Muscle layer of duodenum (tissue), 2 donors: ENCODE measurements around the gene RAB36.

Experiments
- H3K27ac ChIP-seq: one replicate; pipeline ENCODE4 v1.7.0; 2013; ENCODE audit warnings: mild to moderate bottlenecking, low read length
- H3K27me3 ChIP-seq: one replicate; pipeline ENCODE4 v1.7.0; 2013; ENCODE audit warnings: low read depth, mild to moderate bottlenecking, control low read depth, low read length
- H3K36me3 ChIP-seq, 2 donors: one replicate each; pipeline ENCODE4 v1.7.0; 2013; ENCODE audit warnings: low read length in 2 of 2, control low read depth in 1 of 2, mild to moderate bottlenecking in 1 of 2; ENCODE audit not compliant: insufficient read depth in 2 of 2, control insufficient read depth in 1 of 2
- H3K4me1 ChIP-seq, 2 donors: one replicate each; pipeline ENCODE4 v1.7.0; 2013; ENCODE audit warnings: low read length in 2 of 2, mild to moderate bottlenecking in 2 of 2, control low read depth in 1 of 2, moderate library complexity in 1 of 2; ENCODE audit not compliant: insufficient read depth in 2 of 2, control insufficient read depth in 1 of 2
- H3K4me3 ChIP-seq, 2 donors: one replicate each; pipeline ENCODE4 v1.7.0; 2013; ENCODE audit warnings: low read length in 2 of 2, low read depth in 1 of 2, mild to moderate bottlenecking in 1 of 2
- H3K9me3 ChIP-seq, 2 donors: one replicate each; pipeline ENCODE4 v1.7.0; 2013; ENCODE audit warnings: low read length in 2 of 2, control low read depth in 1 of 2, mild to moderate bottlenecking in 1 of 2; ENCODE audit not compliant: control insufficient read depth in 1 of 2
- donor health status: healthy.

RAB36 gene

DNA sequence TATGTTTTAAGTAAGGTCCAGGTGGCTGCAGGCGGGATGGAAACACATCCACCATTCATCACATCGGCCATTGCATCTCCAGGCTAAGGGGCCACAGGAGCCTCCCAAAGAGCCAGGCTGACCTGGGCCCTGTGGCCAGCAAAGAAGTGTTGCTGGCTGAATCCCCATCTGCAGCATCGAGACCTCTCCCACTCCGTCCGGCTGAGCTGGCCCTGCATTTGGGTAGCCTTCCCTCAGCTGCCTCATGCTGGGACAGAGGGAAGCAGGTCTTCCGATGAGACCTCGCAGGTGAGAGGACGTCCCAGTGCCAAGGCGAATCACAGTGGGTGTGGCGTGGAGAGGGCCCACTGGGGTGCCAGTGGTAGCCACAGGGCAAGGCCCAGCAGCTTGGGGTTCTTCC, 28.0 kb upstream of the RAB36 start:
- no peak overlapping the region for H3K4me3 ChIP-seq
- no peaks in the 10 kb centered on the region for H3K9me3 ChIP-seq
- H3K4me1 ChIP-seq = peaks cover 0 to 12% of the 10 kb centered on the region in 2 donors
- H3K27me3 ChIP-seq = no peaks in the 10 kb centered on the region
- H3K36me3 ChIP-seq = no peaks in the 10 kb centered on the region
- no peak overlapping the region for H3K27ac ChIP-seq

DNA sequence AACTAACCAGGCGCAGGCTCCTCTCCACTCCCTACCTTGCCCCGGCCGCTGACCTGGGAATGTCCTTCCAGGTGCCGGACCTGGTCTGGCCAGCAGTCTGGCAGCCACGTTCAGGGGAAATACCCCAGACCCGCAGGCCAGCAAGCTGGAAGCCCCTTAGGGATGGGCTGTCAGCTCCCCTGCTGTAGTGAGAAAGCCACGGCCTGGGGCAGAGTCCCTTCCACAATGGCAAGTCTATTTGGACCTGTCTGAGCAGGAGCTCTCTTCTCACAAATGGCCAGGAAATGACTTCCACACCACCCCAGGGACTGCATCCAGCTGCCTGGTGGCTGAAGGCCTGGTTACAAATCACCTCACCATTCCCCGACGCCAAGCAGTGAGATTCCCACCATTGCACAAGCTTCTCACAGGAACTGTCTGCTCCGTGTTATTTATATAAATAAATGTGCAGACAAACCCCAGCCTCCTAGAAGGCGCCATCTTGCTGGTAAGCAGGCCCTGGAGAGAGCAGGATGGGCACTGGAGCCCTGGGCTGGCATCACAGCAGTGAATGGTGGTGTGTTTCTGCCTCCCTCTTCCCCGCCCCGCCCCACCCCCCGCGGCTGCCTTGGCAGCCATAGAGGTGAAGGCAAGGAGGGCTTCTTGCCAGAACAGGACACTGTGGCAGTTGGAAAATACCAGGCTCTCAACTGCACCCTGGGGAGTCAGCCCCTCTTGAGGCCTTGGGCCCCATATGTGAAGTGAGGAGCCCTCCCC, 27.2 kb upstream of the RAB36 start:
- Histone ChIP-seq H3K27ac (no peak overlapping the region), H3K4me1 (peaks cover 0 to 8% of the 10 kb centered on the region in 2 donors), H3K36me3 (no peaks in the 10 kb centered on the region), H3K4me3 (no peak overlapping the region), H3K9me3 (no peaks in the 10 kb centered on the region), H3K27me3 (no peaks in the 10 kb centered on the region)

DNA sequence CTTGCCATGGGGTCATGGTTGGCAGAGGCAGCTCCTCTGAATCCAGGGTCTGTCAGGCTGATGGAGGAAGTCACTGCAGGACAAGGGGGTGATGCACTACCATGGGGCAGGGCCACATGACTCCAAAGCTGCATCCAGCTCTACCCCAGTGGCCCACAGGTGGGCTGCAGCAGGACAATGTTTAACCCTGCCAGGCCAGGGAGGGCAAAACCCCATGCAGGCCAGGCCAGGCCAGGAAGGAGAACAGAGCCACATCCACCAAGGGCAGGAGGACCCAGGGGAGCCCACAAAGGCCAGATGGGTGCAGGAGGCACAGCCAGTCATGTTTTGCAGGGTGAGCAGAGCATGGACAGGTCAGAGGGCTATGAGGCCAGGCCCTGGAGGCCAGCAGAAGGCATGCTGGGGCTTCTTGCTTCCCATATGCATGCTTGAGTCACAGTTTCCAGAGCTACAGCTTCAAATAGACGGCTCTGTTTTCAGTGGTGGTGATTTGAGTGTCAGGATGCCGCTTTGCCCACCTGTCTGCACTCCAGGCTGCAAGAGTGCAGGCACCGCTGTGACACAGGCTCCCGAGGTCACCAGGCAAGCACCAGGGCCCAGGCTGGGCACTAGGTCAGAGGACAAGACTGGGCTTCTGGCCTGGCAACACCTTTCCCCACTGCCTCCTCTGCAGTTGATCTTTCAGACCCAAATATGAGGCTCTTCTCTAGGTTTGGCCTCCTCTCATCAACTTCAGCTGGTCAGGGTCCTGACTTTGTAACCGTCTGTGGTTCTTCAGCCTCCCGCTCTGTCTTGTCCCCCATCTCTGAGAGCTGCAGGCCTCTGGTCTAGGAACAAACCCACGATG, 26.4 kb upstream of the RAB36 start:
- no peaks in the 10 kb centered on the region for H3K36me3 ChIP-seq
- H3K4me3 ChIP-seq = no peak overlapping the region
- no peaks in the 10 kb centered on the region for H3K9me3 ChIP-seq
- no peaks in the 10 kb centered on the region for H3K27me3 ChIP-seq
- no peaks in the 10 kb centered on the region for H3K4me1 ChIP-seq
- no peak overlapping the region for H3K27ac ChIP-seq

DNA sequence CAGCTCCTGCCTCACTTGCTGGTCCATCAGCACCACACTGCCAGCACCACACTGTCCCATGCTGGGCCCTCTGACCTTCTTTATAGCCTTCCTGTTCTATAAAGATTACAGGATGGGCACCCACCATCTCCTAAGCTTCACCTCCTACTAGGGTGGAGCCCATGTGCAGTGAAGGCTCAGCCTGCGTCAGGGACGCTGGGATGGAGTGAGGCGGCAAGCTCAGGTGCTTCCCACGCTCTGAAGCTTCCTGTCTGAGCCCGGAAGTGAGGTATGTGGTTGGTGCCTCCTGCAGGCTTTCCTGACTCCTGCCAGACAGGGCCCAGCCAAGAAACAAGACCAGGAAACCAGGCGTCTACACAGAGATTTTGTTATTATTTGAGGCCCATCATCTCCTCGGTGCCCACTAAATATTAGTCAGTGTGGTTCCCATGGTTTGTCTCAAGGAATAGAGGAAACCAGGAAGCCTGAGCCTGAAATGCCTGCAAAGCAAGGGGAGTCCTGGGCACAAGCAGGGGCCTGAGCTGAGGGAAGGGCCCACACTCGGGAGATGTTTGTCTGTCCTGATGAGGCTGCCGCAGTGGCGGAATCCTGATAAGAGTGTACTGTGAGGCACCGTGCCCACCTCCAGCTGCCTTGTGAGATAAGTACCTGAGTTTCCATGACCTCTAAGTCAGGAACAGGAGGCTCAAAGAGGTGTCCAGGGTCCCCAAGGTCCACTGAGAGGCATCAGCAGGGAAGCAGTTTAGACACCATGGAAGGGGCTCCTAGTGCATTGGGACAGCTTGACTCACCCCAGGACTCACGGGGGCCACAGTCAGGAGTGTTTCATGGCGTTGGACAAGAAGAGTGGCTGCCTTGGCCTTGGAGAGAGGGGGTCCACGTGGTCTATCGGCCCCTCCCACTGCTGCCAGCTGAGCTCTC, 25.5 kb upstream of the RAB36 start:
- H3K9me3 ChIP-seq = no peaks in the 10 kb centered on the region
- no peak overlapping the region for H3K4me3 ChIP-seq
- no peak overlapping the region for H3K27ac ChIP-seq
- H3K4me1 ChIP-seq = no peaks in the 10 kb centered on the region
- no peaks in the 10 kb centered on the region for H3K27me3 ChIP-seq
- no peaks in the 10 kb centered on the region for H3K36me3 ChIP-seq

DNA sequence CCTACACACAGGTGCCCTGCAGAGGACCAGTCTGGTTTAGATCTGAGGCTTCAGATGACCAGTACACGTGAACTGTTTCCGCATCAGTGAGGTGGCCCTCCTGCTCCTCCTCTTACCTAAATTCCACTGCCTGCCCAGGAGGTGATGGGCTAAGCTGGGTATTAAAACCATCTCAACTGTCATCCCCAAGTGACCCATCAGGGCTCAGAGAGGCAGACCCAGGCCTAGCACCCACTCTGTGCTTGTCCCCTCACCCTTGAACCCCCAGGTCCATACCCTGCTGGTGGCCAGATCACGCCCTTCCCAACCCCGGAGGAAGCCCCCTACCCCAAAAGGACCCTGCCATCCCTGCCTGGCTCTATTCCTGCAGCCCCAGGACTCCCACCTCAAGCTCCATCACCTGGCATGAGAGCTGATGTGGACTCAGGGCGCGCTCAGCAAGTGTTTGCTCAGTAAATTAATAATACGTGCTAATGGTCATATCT, 24.8 kb upstream of the RAB36 start:
- no peaks in the 10 kb centered on the region for H3K27me3 ChIP-seq
- H3K4me1 ChIP-seq = no peaks in the 10 kb centered on the region
- no peaks in the 10 kb centered on the region for H3K9me3 ChIP-seq
- no peaks in the 10 kb centered on the region for H3K36me3 ChIP-seq
- H3K27ac ChIP-seq = no peak overlapping the region
- no peak overlapping the region for H3K4me3 ChIP-seq

DNA sequence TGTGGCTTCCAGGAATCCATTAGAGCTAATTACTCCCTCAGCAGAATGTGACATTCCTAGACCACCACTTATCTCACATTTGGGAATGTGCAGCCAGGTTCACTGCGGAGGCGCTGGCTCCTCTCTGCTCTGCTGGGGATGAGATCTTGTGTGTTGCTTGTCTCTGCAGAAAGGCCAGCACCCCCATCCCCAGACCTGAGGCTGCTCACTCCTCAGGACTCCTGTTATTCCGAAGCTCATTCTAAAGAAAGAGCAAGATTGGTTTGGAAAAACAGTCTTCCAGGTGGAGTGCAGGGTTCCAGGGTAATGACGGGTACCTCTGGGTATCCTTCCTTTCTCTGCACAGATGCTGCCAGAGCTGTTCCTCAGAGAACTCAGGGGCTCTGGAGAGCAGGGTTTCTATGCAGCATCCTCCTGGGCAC, 24.3 kb upstream of the RAB36 start:
- no peak overlapping the region for H3K27ac ChIP-seq
- no peak overlapping the region for H3K4me3 ChIP-seq
- H3K36me3 ChIP-seq = no peaks in the 10 kb centered on the region
- no peaks in the 10 kb centered on the region for H3K27me3 ChIP-seq
- H3K9me3 ChIP-seq = no peaks in the 10 kb centered on the region
- H3K4me1 ChIP-seq = no peaks in the 10 kb centered on the region

DNA sequence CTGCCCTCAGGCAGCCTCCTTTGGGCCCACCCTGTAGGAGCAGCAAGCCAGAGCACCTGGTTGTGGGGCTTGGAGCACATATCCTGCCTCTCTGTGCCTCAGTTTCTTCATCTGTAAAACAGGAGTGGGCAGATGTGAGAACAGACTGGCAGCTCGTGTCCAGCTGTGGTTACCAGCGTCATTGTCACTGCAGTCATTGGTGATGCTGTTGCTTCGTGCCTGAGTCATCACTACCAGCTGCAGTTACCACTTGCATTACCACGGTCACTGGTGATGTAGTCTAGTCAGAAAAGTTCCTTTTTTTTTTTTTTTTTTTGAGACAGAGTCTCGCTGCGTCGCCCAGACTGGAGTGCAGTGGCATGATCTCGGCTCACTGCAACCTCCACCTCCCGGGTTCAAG, 23.9 kb upstream of the RAB36 start:
- Histone ChIP-seq H3K36me3 (no peaks in the 10 kb centered on the region), H3K27ac (no peak overlapping the region), H3K27me3 (no peaks in the 10 kb centered on the region), H3K4me1 (no peaks in the 10 kb centered on the region), H3K4me3 (no peak overlapping the region), H3K9me3 (no peaks in the 10 kb centered on the region)

DNA sequence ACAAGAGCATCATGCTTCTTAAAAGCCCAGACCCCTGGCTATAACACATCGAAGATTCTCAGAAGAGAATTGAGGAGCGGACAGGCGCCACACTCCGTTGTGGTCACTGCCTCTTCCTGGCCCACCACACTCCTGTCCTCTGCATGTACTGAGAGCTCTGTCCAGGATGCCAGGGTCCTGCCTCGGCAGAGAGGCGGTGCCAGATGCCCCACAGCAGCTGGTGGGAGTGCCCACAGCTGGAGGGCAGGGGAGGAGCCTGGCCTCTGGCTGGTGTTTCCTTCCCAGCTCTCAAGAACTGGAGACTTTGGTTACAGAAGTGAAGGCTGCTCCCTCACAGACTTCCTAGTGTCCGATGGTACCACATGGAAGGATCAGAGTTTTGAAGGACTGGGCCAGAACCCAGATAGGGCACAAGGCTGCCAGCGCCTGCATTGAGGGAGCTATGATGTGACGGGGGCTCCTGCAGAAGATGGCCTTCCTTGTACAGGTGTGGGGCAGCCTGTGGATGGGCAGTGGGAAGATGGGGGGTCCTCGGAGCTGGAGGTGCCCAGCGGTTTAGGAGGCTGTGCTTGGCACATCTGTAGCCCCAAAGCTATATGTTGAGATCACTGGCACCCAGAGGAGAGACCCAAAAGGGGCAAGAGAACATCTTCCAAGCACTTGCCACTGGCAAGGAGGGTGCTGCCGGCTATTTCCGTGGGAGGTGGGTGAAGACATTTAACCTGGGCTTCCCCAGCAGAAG, 22.9 kb upstream of the RAB36 start:
- H3K4me3 ChIP-seq = no peak overlapping the region
- H3K27me3 ChIP-seq = no peaks in the 10 kb centered on the region
- no peaks in the 10 kb centered on the region for H3K36me3 ChIP-seq
- no peaks in the 10 kb centered on the region for H3K9me3 ChIP-seq
- no peak overlapping the region for H3K27ac ChIP-seq
- no peaks in the 10 kb centered on the region for H3K4me1 ChIP-seq

DNA sequence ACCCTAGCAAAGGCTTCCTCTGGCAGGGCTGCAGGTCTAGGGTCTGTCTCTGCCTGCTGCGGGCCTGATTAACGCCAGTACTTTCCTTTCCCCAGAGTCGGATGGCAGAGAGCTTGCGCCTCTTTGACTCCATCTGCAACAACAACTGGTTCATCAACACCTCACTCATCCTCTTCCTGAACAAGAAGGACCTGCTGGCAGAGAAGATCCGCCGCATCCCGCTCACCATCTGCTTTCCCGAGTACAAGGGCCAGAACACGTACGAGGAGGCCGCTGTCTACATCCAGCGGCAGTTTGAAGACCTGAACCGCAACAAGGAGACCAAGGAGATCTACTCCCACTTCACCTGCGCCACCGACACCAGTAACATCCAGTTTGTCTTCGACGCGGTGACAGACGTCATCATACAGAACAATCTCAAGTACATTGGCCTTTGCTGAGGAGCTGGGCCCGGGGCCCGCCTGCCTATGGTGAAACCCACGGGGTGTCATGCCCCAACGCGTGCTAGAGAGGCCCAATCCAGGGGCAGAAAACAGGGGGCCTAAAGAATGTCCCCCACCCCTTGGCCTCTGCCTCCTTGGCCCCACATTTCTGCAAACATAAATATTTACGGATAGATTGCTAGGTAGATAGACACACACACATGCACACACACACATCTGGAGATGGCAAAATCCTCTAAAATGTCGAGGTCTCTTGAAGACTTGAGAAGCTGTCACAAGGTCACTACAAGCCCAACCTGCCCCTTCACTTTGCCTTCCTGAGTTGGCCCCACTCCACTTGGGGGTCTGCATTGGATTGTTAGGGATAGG, 22.1 kb upstream of the RAB36 start:
- H3K9me3 ChIP-seq = no peaks in the 10 kb centered on the region
- H3K27ac ChIP-seq = no peak overlapping the region
- H3K4me3 ChIP-seq = no peak overlapping the region
- peaks cover 0 to 3% of the 10 kb centered on the region in 2 donors for H3K4me1 ChIP-seq
- H3K27me3 ChIP-seq = no peaks in the 10 kb centered on the region
- H3K36me3 ChIP-seq = no peaks in the 10 kb centered on the region

DNA sequence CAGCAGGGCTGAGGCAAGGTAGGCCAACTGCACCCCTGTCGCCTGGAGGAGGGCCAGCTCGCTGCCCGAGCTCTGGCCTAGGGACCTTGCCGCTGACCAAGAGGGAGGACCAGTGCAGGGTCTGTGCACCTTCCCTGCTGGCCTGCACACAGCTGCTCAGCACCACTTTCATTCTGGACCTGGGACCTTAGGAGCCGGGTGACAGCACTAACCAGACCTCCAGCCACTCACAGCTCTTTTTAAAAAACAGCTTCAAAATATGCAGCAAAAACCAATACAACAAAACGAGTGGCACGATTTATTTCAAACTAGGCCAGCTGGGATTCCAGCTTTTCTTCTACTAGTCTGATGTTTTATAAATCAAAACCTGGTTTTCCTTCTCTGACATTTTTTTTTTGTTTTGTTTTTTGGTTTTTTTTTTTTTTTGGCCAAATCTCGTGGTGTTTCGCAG, 21.4 kb upstream of the RAB36 start:
- H3K9me3 ChIP-seq = no peaks in the 10 kb centered on the region
- no peak overlapping the region for H3K4me3 ChIP-seq
- H3K27ac ChIP-seq = no peak overlapping the region
- H3K27me3 ChIP-seq = no peaks in the 10 kb centered on the region
- peaks cover 0 to 5% of the 10 kb centered on the region in 2 donors for H3K4me1 ChIP-seq
- no peaks in the 10 kb centered on the region for H3K36me3 ChIP-seq
